ENCODE measurements around the gene PYGM.

Gene PYGM

GRCh38 chr11:64791781-64792291 lies 32.1 kb upstream of the PYGM start:
- no peak for DNase-seq (ENCODE audit: low spot score)

GRCh38 chr11:64790205-64791095 lies 30.7 kb upstream of the PYGM start:
- no peak for DNase-seq (ENCODE audit: low spot score)

GRCh38 chr11:64789331-64790204 lies 29.8 kb upstream of the PYGM start:
- no peak for DNase-seq (ENCODE audit: low spot score)

GRCh38 chr11:64788321-64789215 lies 28.8 kb upstream of the PYGM start:
- DNase-seq (ENCODE audit: low spot score) = no peak

- DNase-seq (ENCODE audit: low spot score) = peak; percentile 64
Measured at GRCh38 chr11:64787526-64788320, 27.9 kb upstream of the PYGM start.

- no peak for DNase-seq (ENCODE audit: low spot score)
Measured at GRCh38 chr11:64786308-64786707, 26.5 kb upstream of the PYGM start.

GRCh38 chr11:64784813-64785581 lies 25.2 kb upstream of the PYGM start:
- DNase-seq (ENCODE audit: low spot score) = no peak

GRCh38 chr11:64778473-64779298 lies 18.9 kb upstream of the PYGM start, which contains the start of gene SF1:
SF1 (minus strand) TSS chr11:64778542; CDS start chr11:64778392, 150 bp downstream.
- peak; percentile 100 for DNase-seq (ENCODE audit: low spot score)

GRCh38 chr11:64778223-64778472 lies 18.4 kb upstream of the PYGM start:
- DNase-seq (ENCODE audit: low spot score) = no peak

- DNase-seq (ENCODE audit: low spot score) = peak; percentile 79
Measured at GRCh38 chr11:64777449-64778222, 17.9 kb upstream of the PYGM start.

GRCh38 chr11:64776875-64777274 lies 17.1 kb upstream of the PYGM start:
- DNase-seq (ENCODE audit: low spot score) = no peak

- DNase-seq (ENCODE audit: low spot score) = no peak
Measured at GRCh38 chr11:64776425-64776824, 16.7 kb upstream of the PYGM start.

- DNase-seq (ENCODE audit: low spot score) = no peak
Measured at GRCh38 chr11:64774144-64774543, 14.4 kb upstream of the PYGM start.

- no peak for DNase-seq (ENCODE audit: low spot score)
Measured at GRCh38 chr11:64772303-64773018, 12.7 kb upstream of the PYGM start.

- DNase-seq (ENCODE audit: low spot score) = no peak
Measured at GRCh38 chr11:64771861-64772260, 12.1 kb upstream of the PYGM start.

GRCh38 chr11:64770120-64770519 lies 10.3 kb upstream of the PYGM start:
- DNase-seq (ENCODE audit: low spot score) = no peak

GRCh38 chr11:64769283-64769682 lies 9.5 kb upstream of the PYGM start:
- DNase-seq (ENCODE audit: low spot score) = no peak

GRCh38 chr11:64768300-64768694 lies 8.5 kb upstream of the PYGM start:
- no peak for DNase-seq (ENCODE audit: low spot score)
